ENCODE results near the gene GPHN. TPM values are rescaled to one million over a fixed set of nuclear protein-coding genes. Genes with fewer than 3 reads are reported as not detected.

GPHN gene
- total and polyA plus RNA-seq, 10 of the 15 experiments (the other 5 are each of a cell fraction or from before 2014, with no cell fraction given), result 22.3 to 48.8 (median 33.1) TPM

DNA sequence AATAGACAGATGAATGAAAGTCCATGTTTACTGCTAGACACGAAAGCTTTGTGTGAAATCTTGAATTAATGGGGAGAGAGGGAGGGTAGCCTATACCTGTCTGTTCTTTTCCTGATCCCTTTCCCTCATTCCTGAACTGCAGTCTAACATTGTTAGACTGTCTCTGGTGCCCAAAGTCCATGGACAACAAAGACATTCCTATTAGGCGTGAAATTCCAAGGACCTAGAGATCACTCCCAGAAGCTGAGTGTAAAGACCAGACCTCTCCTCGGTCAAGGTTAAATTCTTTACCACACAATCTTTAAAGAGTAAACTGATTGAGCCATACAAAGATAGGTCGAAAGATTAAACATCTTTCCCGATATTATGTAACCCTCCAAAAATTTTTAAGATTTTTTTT, 410.6 kb downstream of the GPHN start:
- Histone ChIP-seq H3K79me2 (ENCODE audit: control insufficient read depth, insufficient read depth, low read length) (no peaks in the 10 kb centered on the region), H3K36me3 (ENCODE audit: control insufficient read depth in 2 of 2, insufficient read depth in 2 of 2, low read length in 1 of 2) (no peaks in the 10 kb centered on the region; a peak in 1 of 4 replicates), H3K9ac (ENCODE audit: control insufficient read depth, insufficient read depth, low read length) (no peak overlapping the region), H3K27ac (ENCODE audit: control insufficient read depth, insufficient read depth) (no peak overlapping the region), H3K4me3 (no peak overlapping the region), H3K4me1 (ENCODE audit: control insufficient read depth, insufficient read depth, low read length) (no peaks in the 10 kb centered on the region), H3K27me3 (replicated peaks in 1 of 2; ENCODE audit: control insufficient read depth in 2 of 2, insufficient read depth in 2 of 2, low read length in 1 of 2) (no peaks in the 10 kb centered on the region), H4K20me1 (ENCODE audit: control insufficient read depth, insufficient read depth) (no peaks in the 10 kb centered on the region), H3K4me2 (ENCODE audit: control insufficient read depth, insufficient read depth) (no peak overlapping the region), H3K9me3 (replicated peaks; ENCODE audit: control insufficient read depth, insufficient read depth, low read length) (no peaks in the 10 kb centered on the region), H2AFZ (ENCODE audit: control insufficient read depth, low read depth, low read length) (no peak overlapping the region)
- DNase-seq (ENCODE audit: low read depth, low spot score) (no peak), ATAC-seq (no peak), FAIRE-seq (no peak)
- in situ Hi-C loops (cut with MboI), result no loop called here
- no TSS peak for BruUV-seq (replicated peaks)
- SMC1A ChIA-PET (ENCODE audit: uncharacterized antibody, unreplicated experiment), result interaction anchor here (1.0 to 1.1 kb wide), 2 partner anchors 13 to 111 kb away, joined by 3 to 4 read pairs; no protein-coding TSS in a partner anchor
- POLR2A ChIA-PET, result no interaction called here
- intact Hi-C loops (cut with micrococcal nuclease; ENCODE audit: unreplicated experiment), result no loop called here
- WGBS (ENCODE audit: insufficient coverage, insufficient replicate concordance, low lambda C conversion rate, missing lambda C conversion rate), result 92% methylated on average over 5 of the region's 5 CpGs
- RAD21 ChIA-PET (ENCODE audit: unreplicated experiment), result no interaction called here
- TF ChIP-seq TCF3 (IDR thresholded peaks at IDR 0.05; ENCODE audit: borderline replicate concordance, insufficient read depth, low read depth, low read length) (no peak), PML (IDR thresholded peaks at IDR 0.05; ENCODE audit: low read length) (no peak), HDGF (IDR thresholded peaks at IDR 0.05) (no peak), RAD51 (IDR thresholded peaks at IDR 0.05) (no peak), PAX8 (IDR thresholded peaks at IDR 0.05) (no peak), TBL1XR1 (IDR thresholded peaks at IDR 0.05; ENCODE audit: low read depth, low read length) (no peak), SUZ12 (IDR thresholded peaks at IDR 0.05; ENCODE audit: unreplicated experiment) (no peak), SP1 (IDR thresholded peaks at IDR 0.05; ENCODE audit: low read depth, low read length) (no peak), NFXL1 (IDR thresholded peaks at IDR 0.05; ENCODE audit: borderline replicate concordance) (no peak), ZNF592 (IDR thresholded peaks at IDR 0.05) (no peak), SIN3A (IDR thresholded peaks at IDR 0.05; ENCODE audit: low read depth, low read length) (no peak), KDM1A (IDR thresholded peaks at IDR 0.05; ENCODE audit: borderline replicate concordance) (no peak), DPF2 (IDR thresholded peaks at IDR 0.05) (no peak), NRF1 (conservative IDR thresholded peaks at IDR 0.05; ENCODE audit: low read depth, low read length) (no peak), BMI1 (IDR thresholded peaks at IDR 0.05; ENCODE audit: borderline replicate concordance) (no peak), ESRRA (IDR thresholded peaks at IDR 0.05; ENCODE audit: low read length) (no peak), RUNX3 (IDR thresholded peaks at IDR 0.05; ENCODE audit: low read length) (no peak)
- TF ChIP-seq, protein P1, sequence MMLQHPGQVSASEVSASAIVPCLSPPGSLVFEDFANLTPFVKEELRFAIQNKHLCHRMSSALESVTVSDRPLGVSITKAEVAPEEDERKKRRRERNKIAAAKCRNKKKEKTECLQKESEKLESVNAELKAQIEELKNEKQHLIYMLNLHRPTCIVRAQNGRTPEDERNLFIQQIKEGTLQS (IDR thresholded peaks at IDR 0.05; ENCODE audit: borderline replicate concordance, extremely low read depth, low read depth, low read length), result no peak
- TF ChIP-seq, protein P2, sequence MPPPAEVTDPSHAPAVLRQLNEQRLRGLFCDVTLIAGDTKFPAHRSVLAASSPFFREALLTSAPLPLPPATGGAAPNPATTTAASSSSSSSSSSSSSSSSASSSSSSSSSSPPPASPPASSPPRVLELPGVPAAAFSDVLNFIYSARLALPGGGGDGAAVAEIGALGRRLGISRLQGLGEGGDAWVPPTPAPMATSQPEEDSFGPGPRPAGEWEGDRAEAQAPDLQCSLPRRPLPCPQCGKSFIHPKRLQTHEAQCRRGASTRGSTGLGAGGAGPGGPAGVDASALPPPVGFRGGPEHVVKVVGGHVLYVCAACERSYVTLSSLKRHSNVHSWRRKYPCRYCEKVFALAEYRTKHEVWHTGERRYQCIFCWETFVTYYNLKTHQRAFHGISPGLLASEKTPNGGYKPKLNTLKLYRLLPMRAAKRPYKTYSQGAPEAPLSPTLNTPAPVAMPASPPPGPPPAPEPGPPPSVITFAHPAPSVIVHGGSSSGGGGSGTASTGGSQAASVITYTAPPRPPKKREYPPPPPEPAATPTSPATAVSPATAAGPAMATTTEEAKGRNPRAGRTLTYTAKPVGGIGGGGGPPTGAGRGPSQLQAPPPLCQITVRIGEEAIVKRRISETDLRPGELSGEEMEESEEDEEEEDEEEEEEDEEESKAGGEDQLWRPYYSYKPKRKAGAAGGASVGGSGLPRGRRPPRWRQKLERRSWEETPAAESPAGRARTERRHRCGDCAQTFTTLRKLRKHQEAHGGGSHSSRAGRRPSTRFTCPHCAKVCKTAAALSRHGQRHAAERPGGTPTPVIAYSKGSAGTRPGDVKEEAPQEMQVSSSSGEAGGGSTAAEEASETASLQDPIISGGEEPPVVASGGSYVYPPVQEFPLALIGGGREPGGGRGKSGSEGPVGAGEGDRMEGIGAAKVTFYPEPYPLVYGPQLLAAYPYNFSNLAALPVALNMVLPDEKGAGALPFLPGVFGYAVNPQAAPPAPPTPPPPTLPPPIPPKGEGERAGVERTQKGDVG (CRISPR knock-in tag; IDR thresholded peaks at IDR 0.05), result no peak
- CTCF ChIA-PET, result interaction anchor here (0.6 to 0.7 kb wide), 2 partner anchors 14 to 367 kb away, joined by 3 read pairs; no protein-coding TSS in a partner anchor
